Lung (tissue), 12 donors: ENCODE results near the gene RSRP1. TPM values are rescaled to one million over a fixed set of nuclear protein-coding genes. Genes with fewer than 3 reads are reported as not detected.

ENCODE experiments used
- ATAC-seq: fragments of 200-7000 bp; cut with Tn5 transposase; one replicate; pipeline ENCODE4 v1.9.1; 2020; ENCODE audit warnings: moderate number of reproducible peaks; ENCODE audit not compliant: insufficient read depth, low FRiP score
- DNase-seq, 3 donors: peaks; one replicate each; pipeline ENCODE4 v3.0.0-alpha.2; 2013 to 2017
- H3K27ac ChIP-seq, 2 donors: one replicate each; pipeline ENCODE4 v1.5.1; 2013; ENCODE audit warnings: mild to moderate bottlenecking in 2 of 2, moderate library complexity in 2 of 2, control low read depth in 1 of 2, inconsistent platforms in 1 of 2, low read depth in 1 of 2, low read length in 1 of 2
- H3K27me3 ChIP-seq, 3 donors: one replicate each; pipeline ENCODE4 v1.5.1; 2013; ENCODE audit warnings: low read length in 2 of 3; ENCODE audit not compliant: control insufficient read depth in 3 of 3, insufficient read depth in 3 of 3
- H3K36me3 ChIP-seq, 4 donors: one replicate each; pipeline ENCODE4 v1.5.1; 2013; ENCODE audit warnings: low read length in 4 of 4, mild to moderate bottlenecking in 1 of 4, moderate library complexity in 1 of 4; ENCODE audit not compliant: control insufficient read depth in 4 of 4, insufficient read depth in 4 of 4
- H3K4me1 ChIP-seq, 5 donors: one replicate each; pipeline ENCODE4 v1.5.1; 2013; ENCODE audit warnings: low read length in 5 of 5, mild to moderate bottlenecking in 2 of 5, moderate library complexity in 1 of 5; ENCODE audit not compliant: control insufficient read depth in 5 of 5, insufficient read depth in 5 of 5
- H3K4me3 ChIP-seq: one replicate; pipeline ENCODE4 v1.5.1; 2013; ENCODE audit warnings: mild to moderate bottlenecking, control low read depth, moderate library complexity
- H3K9ac ChIP-seq, 2 donors: one replicate each; pipeline ENCODE4 v1.5.1; 2013; ENCODE audit warnings: low read length in 2 of 2, control low read depth in 1 of 2; ENCODE audit not compliant: insufficient read depth in 1 of 2
- H3K9me3 ChIP-seq, 4 donors: one replicate each; pipeline ENCODE4 v1.5.1; 2013; ENCODE audit warnings: low read length in 3 of 4, mild to moderate bottlenecking in 1 of 4, moderate library complexity in 1 of 4; ENCODE audit not compliant: control insufficient read depth in 4 of 4, insufficient read depth in 3 of 4
- CTCF ChIP-seq: IDR thresholded peaks from 2 replicates; pipeline ENCODE4 v1.5.1; 2012; ENCODE audit warnings: mild to moderate bottlenecking; ENCODE audit errors: control extremely low read depth, extremely low read depth
- WGBS, 2 donors: extraction: QIAGEN DNeasy Blood & Tissue Kit; methylation state at CpG; one replicate each; pipeline ENCODE4 v1.1.7; 2013; 5-methylcytosine and 5-hydroxymethylcytosine counted together
- polyA plus RNA-seq, 2 donors: library from polyadenylated mRNA; stranded (reverse); fragments of 200-250 nt; gene quantifications; one replicate each; pipeline ENCODE4 v1.2.1, GENCODE V29; 2013
- total RNA-seq, 2 donors: library from RNA; depleted of rRNA in 1 of 2; stranded (reverse); fragments of >200 nt in 1 of 2; gene quantifications; one replicate each; pipeline ENCODE4 v1.2.1, GENCODE V29; 2014 to 2021
- donor health status: control.
- donor health status: control.
- donor health status: Bipolar disorder and iron deficiency.
- donor health status: healthy.
- donor health status: DM: yes; HTN: yes; CAD: no.

The RSRP1 gene
- total and polyA plus RNA-seq, 4 donors, result 72.6 to 364 (median 157) TPM

GRCh38 chr1:25253911-25254310 is 6.7 kb upstream of the RSRP1 start:
- Histone ChIP-seq H3K4me1 (no peaks in the 10 kb centered on the region), H3K27ac (no peak overlapping the region), H3K9ac (no peak overlapping the region), H3K9me3 (no peaks in the 10 kb centered on the region), H3K4me3 (no peak overlapping the region), H3K36me3 (no peaks in the 10 kb centered on the region), H3K27me3 (no peaks in the 10 kb centered on the region)
- ATAC-seq (no peak), DNase-seq (no peak)
- WGBS, 2 donors, result 83 to 86% methylated on average over 2 of the region's 2 CpGs
- no peak for TF ChIP-seq CTCF

GRCh38 chr1:25247829-25248754 is 838 bp upstream of the RSRP1 start:
- H3K4me1 ChIP-seq, result peaks cover 0 to 14% (median 5%) of the 10 kb centered on the region in 5 donors
- H3K9ac ChIP-seq, result peak overlapping the region in 1 of 2 donors; percentile 52
- ATAC-seq (no peak), DNase-seq (peak in 1 of 3 donors; percentile 10)
- 22% methylated on average over 29 to 30 of the region's 30 CpGs for WGBS, 2 donors
- no peaks in the 10 kb centered on the region for H3K9me3 ChIP-seq
- H3K36me3 ChIP-seq, result peaks cover 10 to 17% (median 13%) of the 10 kb centered on the region in 4 donors
- no peaks in the 10 kb centered on the region for H3K27me3 ChIP-seq
- peak overlapping the region; percentile 71 for H3K4me3 ChIP-seq
- TF ChIP-seq CTCF, result no peak
- peak overlapping the region; percentile 89 to 97 for H3K27ac ChIP-seq

- Histone ChIP-seq H3K4me1 (peaks cover 0 to 14% (median 6%) of the 10 kb centered on the region in 5 donors), H3K27ac (peak overlapping the region; percentile 99 to 100), H3K27me3 (no peaks in the 10 kb centered on the region), H3K36me3 (peaks cover 15 to 24% (median 17%) of the 10 kb centered on the region in 4 donors), H3K4me3 (peak overlapping the region; percentile 86), H3K9me3 (no peaks in the 10 kb centered on the region), H3K9ac (peak overlapping the region; percentile 94 to 98)
- ATAC-seq (no peak), DNase-seq (no peak)
- 0 to 1% methylated on average over 53 of the region's 53 CpGs for WGBS, 2 donors
- no peak for TF ChIP-seq CTCF
These were observed 642 bp downstream of the RSRP1 start for GRCh38 chr1:25246600-25247023.
